Smooth muscle cell (in vitro differentiated cells): ENCODE results near the gene HSD17B1. TPM values are rescaled to one million over a fixed set of nuclear protein-coding genes. Genes with fewer than 3 reads are reported as not detected.

Experiments used
- microRNA-seq: library from miRNA; unstranded; fragments of <30 nt; microRNA quantifications from one replicate; pipeline ENCODE4, GENCODE V29; 2016; ENCODE audit warnings: borderline number of aligned reads
- polyA plus RNA-seq: library from polyadenylated mRNA; unstranded; fragments of >200 nt; fragmentation: Nextera tagmentation; extraction: Ambion mirVana; gene quantifications from 2 replicates; pipeline ENCODE4 v1.2.1, GENCODE V29; 2016
- total RNA-seq: library from RNA; depleted of rRNA; stranded (reverse); fragments of >200 nt; gene quantifications from 2 replicates; pipeline ENCODE4 v1.2.3, GENCODE V29; 2014

HSD17B1 gene
- total and polyA plus RNA-seq, 2 experiments from 2014 or later: 0.40 to 3.5 TPM

Small RNA genes lying within 50 kb of the gene (microRNA-seq; reads per million reads assigned to microRNA genes)
- 18.7 reads per million, percentile 25 among the genes with 10 or more reads in this experiment for gene MIR5010

Other genes starting within 250 kb of the HSD17B1 start
- 85.6 and 97.7 TPM in 2 replicates for gene STAT3, start 164.5 kb upstream of the HSD17B1 start, total RNA-seq
- gene STAT3, start 164.5 kb upstream of the HSD17B1 start, polyA plus RNA-seq: 87.7 and 112 TPM in 2 replicates
- gene CAVIN1, start 129.7 kb upstream of the HSD17B1 start, total RNA-seq: 116 and 117 TPM in 2 replicates
- 237 and 255 TPM in 2 replicates for gene CAVIN1, start 129.7 kb upstream of the HSD17B1 start, polyA plus RNA-seq
- gene ATP6V0A1, start 94.0 kb upstream of the HSD17B1 start, total RNA-seq: 31.9 and 54.7 TPM in 2 replicates
- 27.3 and 34.0 TPM in 2 replicates for gene ATP6V0A1, start 94.0 kb upstream of the HSD17B1 start, polyA plus RNA-seq
- gene NAGLU, start 16.7 kb upstream of the HSD17B1 start, total RNA-seq: 23.0 and 27.2 TPM in 2 replicates
- 39.9 and 51.6 TPM in 2 replicates for gene NAGLU, start 16.7 kb upstream of the HSD17B1 start, polyA plus RNA-seq
- gene COASY, start 9.2 kb downstream of the HSD17B1 start, total RNA-seq: 16.0 and 23.2 TPM in 2 replicates
- gene COASY, start 9.2 kb downstream of the HSD17B1 start, polyA plus RNA-seq: 65.0 and 68.2 TPM in 2 replicates
- 21.6 and 30.1 TPM in 2 replicates for gene MLX, start 14.2 kb downstream of the HSD17B1 start, total RNA-seq
- 21.1 and 26.4 TPM in 2 replicates for gene MLX, start 14.2 kb downstream of the HSD17B1 start, polyA plus RNA-seq
- 5.2 and 5.3 TPM in 2 replicates for gene PSMC3IP, start 24.8 kb downstream of the HSD17B1 start, total RNA-seq
- 7.7 and 10.0 TPM in 2 replicates for gene PSMC3IP, start 24.8 kb downstream of the HSD17B1 start, polyA plus RNA-seq
- 40.4 and 67.8 TPM in 2 replicates for gene RETREG3, start 56.5 kb downstream of the HSD17B1 start, total RNA-seq
- gene RETREG3, start 56.5 kb downstream of the HSD17B1 start, polyA plus RNA-seq: 32.6 and 34.1 TPM in 2 replicates
- gene TUBG1, start 56.8 kb downstream of the HSD17B1 start, total RNA-seq: 31.6 and 38.7 TPM in 2 replicates
- gene TUBG1, start 56.8 kb downstream of the HSD17B1 start, polyA plus RNA-seq: 91.2 and 102 TPM in 2 replicates
- gene TUBG2, start 106.4 kb downstream of the HSD17B1 start, total RNA-seq: 23.1 and 28.2 TPM in 2 replicates
- 42.3 and 54.6 TPM in 2 replicates for gene TUBG2, start 106.4 kb downstream of the HSD17B1 start, polyA plus RNA-seq
- gene PLEKHH3, start 124.1 kb downstream of the HSD17B1 start, total RNA-seq: 5.0 and 13.3 TPM in 2 replicates
- gene PLEKHH3, start 124.1 kb downstream of the HSD17B1 start, polyA plus RNA-seq: 23.6 and 23.7 TPM in 2 replicates
- 10.1 TPM in 1 of 2 replicates, not detected in the other for gene CCR10, start 128.9 kb downstream of the HSD17B1 start, total RNA-seq
- gene CCR10, start 128.9 kb downstream of the HSD17B1 start, polyA plus RNA-seq: 2.0 and 3.8 TPM in 2 replicates
- 7.1 and 9.5 TPM in 2 replicates for gene CNTNAP1, start 129.6 kb downstream of the HSD17B1 start, total RNA-seq
- gene CNTNAP1, start 129.6 kb downstream of the HSD17B1 start, polyA plus RNA-seq: 2.0 and 4.5 TPM in 2 replicates
- 15.6 and 19.4 TPM in 2 replicates for gene EZH1, start 192.1 kb downstream of the HSD17B1 start, total RNA-seq
- 8.0 and 10.0 TPM in 2 replicates for gene EZH1, start 192.1 kb downstream of the HSD17B1 start, polyA plus RNA-seq
- 8.6 and 8.9 TPM in 2 replicates for gene RAMP2, start 208.3 kb downstream of the HSD17B1 start, total RNA-seq
- gene RAMP2, start 208.3 kb downstream of the HSD17B1 start, polyA plus RNA-seq: 22.0 and 25.7 TPM in 2 replicates
- 91.0 and 108 TPM in 2 replicates for gene VPS25, start 220.5 kb downstream of the HSD17B1 start, total RNA-seq
- 129 and 139 TPM in 2 replicates for gene VPS25, start 220.5 kb downstream of the HSD17B1 start, polyA plus RNA-seq
- gene WNK4, start 227.7 kb downstream of the HSD17B1 start, total RNA-seq: 0.22 and 0.49 TPM in 2 replicates
- 0.39 TPM in 1 of 2 replicates, not detected in the other for gene WNK4, start 227.7 kb downstream of the HSD17B1 start, polyA plus RNA-seq
- gene COA3, start 245.8 kb downstream of the HSD17B1 start, total RNA-seq: 71.1 and 106 TPM in 2 replicates
- 127 and 147 TPM in 2 replicates for gene COA3, start 245.8 kb downstream of the HSD17B1 start, polyA plus RNA-seq
- not detected in 2 replicates for gene CNTD1, start 245.9 kb downstream of the HSD17B1 start, total RNA-seq
- 0.17 and 0.71 TPM in 2 replicates for gene CNTD1, start 245.9 kb downstream of the HSD17B1 start, polyA plus RNA-seq